BLaER1 (cell line): ENCODE results near the gene KSR2.
"Not testable (repeated sequence)": the region's sequence is repeated elsewhere in the genome, so short reads cannot be mapped to it uniquely, and the experiment has no call there.

ENCODE experiments used
- H3K27ac ChIP-seq: shearing (Covaris generic); formaldehyde crosslinking; 2 replicates; pipeline ENCODE4 v1.8.1; 2022
- H3K27me3 ChIP-seq: shearing (Covaris generic); formaldehyde crosslinking; 2 replicates; pipeline ENCODE4 v1.8.1; 2022
- H3K36me3 ChIP-seq: shearing (Covaris generic); formaldehyde crosslinking; 2 replicates; pipeline ENCODE4 v1.8.1; 2022
- H3K4me1 ChIP-seq: shearing (Covaris generic); formaldehyde crosslinking; 2 replicates; pipeline ENCODE4 v1.8.1; 2022
- H3K4me2 ChIP-seq: shearing (Covaris generic); formaldehyde crosslinking; 2 replicates; pipeline ENCODE4 v1.8.1; 2022
- H3K4me3 ChIP-seq: shearing (Covaris generic); formaldehyde crosslinking; 2 replicates; pipeline ENCODE4 v1.8.1; 2022
- H3K9ac ChIP-seq: shearing (Covaris generic); formaldehyde crosslinking; 2 replicates; pipeline ENCODE4 v1.8.1; 2022
- H3K9me3 ChIP-seq: shearing (Covaris generic); formaldehyde crosslinking; 2 replicates; pipeline ENCODE4 v1.8.1; 2022
- H4K20me1 ChIP-seq: shearing (Covaris generic); formaldehyde crosslinking; 2 replicates; pipeline ENCODE4 v1.8.1; 2022
- Cebpa-rat ChIP-seq: shearing (Covaris generic); IDR thresholded peaks from 2 replicates; pipeline ENCODE4 v1.8.1; 2022

KSR2 gene

GRCh38 chr12:117807946-117808345 lies 160.8 kb downstream of the KSR2 start:
- no peaks in the 10 kb centered on the region for H4K20me1 ChIP-seq
- no peak for TF ChIP-seq Cebpa-rat

GRCh38 chr12:117807355-117807754 lies 161.4 kb downstream of the KSR2 start:
- H3K4me1 ChIP-seq = no peaks in the 10 kb centered on the region
- H3K9ac ChIP-seq = no peak overlapping the region
- no peaks in the 10 kb centered on the region for H3K27me3 ChIP-seq
- H3K27ac ChIP-seq = no peak overlapping the region
- no peaks in the 10 kb centered on the region for H3K36me3 ChIP-seq
- H3K4me3 ChIP-seq = no peak overlapping the region
- H3K4me2 ChIP-seq = no peak overlapping the region
- H4K20me1 ChIP-seq = no peaks in the 10 kb centered on the region
- TF ChIP-seq Cebpa-rat = no peak
- H3K9me3 ChIP-seq = no peaks in the 10 kb centered on the region

More at GRCh38 chr12:117807946-117808345, 160.8 kb downstream of the KSR2 start:
- Histone ChIP-seq H3K4me2 (no peak overlapping the region), H3K9me3 (no peaks in the 10 kb centered on the region), H3K27me3 (no peaks in the 10 kb centered on the region), H3K4me3 (no peak overlapping the region), H3K4me1 (no peaks in the 10 kb centered on the region), H3K27ac (no peak overlapping the region), H3K36me3 (no peaks in the 10 kb centered on the region), H3K9ac (no peak overlapping the region)

- Histone ChIP-seq H3K36me3 (no peaks in the 10 kb centered on the region), H3K27ac (no peak overlapping the region), H3K27me3 (no peaks in the 10 kb centered on the region), H3K4me3 (no peak overlapping the region), H3K9me3 (no peaks in the 10 kb centered on the region), H4K20me1 (no peaks in the 10 kb centered on the region), H3K9ac (no peak overlapping the region), H3K4me1 (no peaks in the 10 kb centered on the region), H3K4me2 (no peak overlapping the region)
- TF ChIP-seq Cebpa-rat = no peak
Measured at GRCh38 chr12:117805865-117806264, 162.9 kb downstream of the KSR2 start.

- no peak for TF ChIP-seq Cebpa-rat
- H3K9me3 ChIP-seq = no peaks in the 10 kb centered on the region
- H3K27ac ChIP-seq = no peak overlapping the region
- no peak overlapping the region for H3K4me3 ChIP-seq
- H3K4me1 ChIP-seq = no peaks in the 10 kb centered on the region
- H3K36me3 ChIP-seq = no peaks in the 10 kb centered on the region
- H4K20me1 ChIP-seq = no peaks in the 10 kb centered on the region
- H3K4me2 ChIP-seq = no peak overlapping the region
- H3K9ac ChIP-seq = no peak overlapping the region
- no peaks in the 10 kb centered on the region for H3K27me3 ChIP-seq
Measured at GRCh38 chr12:117803001-117803400, 165.8 kb downstream of the KSR2 start.

GRCh38 chr12:117800711-117801110 lies 168.1 kb downstream of the KSR2 start:
- H3K4me1 ChIP-seq, H3K4me2 ChIP-seq, H4K20me1 ChIP-seq, H3K36me3 ChIP-seq, H3K27me3 ChIP-seq, H3K9ac ChIP-seq, H3K4me3 ChIP-seq, H3K9me3 ChIP-seq, H3K27ac ChIP-seq: not testable (repeated sequence)

GRCh38 chr12:117797202-117797601 lies 171.6 kb downstream of the KSR2 start:
- Histone ChIP-seq H4K20me1 (no peaks in the 10 kb centered on the region), H3K4me1 (0 out of 2 replicates have a peak, but pooled peaks cover 5% of the 10 kb centered on the region), H3K27ac (no peak overlapping the region), H3K27me3 (no peaks in the 10 kb centered on the region), H3K4me2 (no peak overlapping the region), H3K9me3 (peaks cover 10% of the 10 kb centered on the region), H3K9ac (no peak overlapping the region), H3K36me3 (no peaks in the 10 kb centered on the region), H3K4me3 (no peak overlapping the region)
- no peak for TF ChIP-seq Cebpa-rat

- Histone ChIP-seq H3K27ac (no peak overlapping the region), H4K20me1 (no peaks in the 10 kb centered on the region), H3K4me3 (no peak overlapping the region), H3K9ac (no peak overlapping the region), H3K36me3 (no peaks in the 10 kb centered on the region), H3K4me1 (0 out of 2 replicates have a peak, but pooled peaks cover 5% of the 10 kb centered on the region), H3K9me3 (peaks cover 10% of the 10 kb centered on the region), H3K4me2 (no peak overlapping the region), H3K27me3 (no peaks in the 10 kb centered on the region)
- no peak for TF ChIP-seq Cebpa-rat
Measured at GRCh38 chr12:117792877-117793424, 175.8 kb downstream of the KSR2 start.

GRCh38 chr12:117792471-117792870 lies 176.3 kb downstream of the KSR2 start:
- H3K9ac ChIP-seq = no peak overlapping the region
- TF ChIP-seq Cebpa-rat = no peak
- no peak overlapping the region for H3K4me3 ChIP-seq
- H3K9me3 ChIP-seq = peaks cover 10% of the 10 kb centered on the region
- H3K4me1 ChIP-seq = 0 out of 2 replicates have a peak, but pooled peaks cover 5% of the 10 kb centered on the region
- H3K36me3 ChIP-seq = no peaks in the 10 kb centered on the region
- no peaks in the 10 kb centered on the region for H4K20me1 ChIP-seq
- no peaks in the 10 kb centered on the region for H3K27me3 ChIP-seq
- H3K4me2 ChIP-seq = no peak overlapping the region
- no peak overlapping the region for H3K27ac ChIP-seq

- H3K4me1 ChIP-seq = 0 out of 2 replicates have a peak, but pooled peaks cover 5% of the 10 kb centered on the region
- no peak for TF ChIP-seq Cebpa-rat
- H3K4me3 ChIP-seq = no peak overlapping the region
- H3K36me3 ChIP-seq = no peaks in the 10 kb centered on the region
- H3K27me3 ChIP-seq = no peaks in the 10 kb centered on the region
- no peaks in the 10 kb centered on the region for H4K20me1 ChIP-seq
- H3K4me2 ChIP-seq = no peak overlapping the region
- H3K27ac ChIP-seq = no peak overlapping the region
- peaks cover 10% of the 10 kb centered on the region for H3K9me3 ChIP-seq
- H3K9ac ChIP-seq = no peak overlapping the region
Measured at GRCh38 chr12:117790948-117791347, 177.8 kb downstream of the KSR2 start.

- Histone ChIP-seq H3K36me3 (no peaks in the 10 kb centered on the region), H3K9ac (no peak overlapping the region), H3K9me3 (peaks cover 12% of the 10 kb centered on the region), H3K27ac (no peak overlapping the region), H4K20me1 (no peaks in the 10 kb centered on the region), H3K27me3 (no peaks in the 10 kb centered on the region), H3K4me1 (0 out of 2 replicates have a peak, but pooled peaks cover 5% of the 10 kb centered on the region), H3K4me2 (no peak overlapping the region), H3K4me3 (no peak overlapping the region)
- no peak for TF ChIP-seq Cebpa-rat
Measured at GRCh38 chr12:117790198-117790597, 178.6 kb downstream of the KSR2 start.
